Activated T-cell treated with anti-CD3 and anti-CD28 coated beads, Interleukin-2, amount 50 U/mL, for 4 hours (primary cell): ENCODE data around the gene CRHR2. TPM values are rescaled to one million over a fixed set of nuclear protein-coding genes. Genes with fewer than 3 reads are reported as not detected.
"Not testable (repeated sequence)": the region's sequence is repeated elsewhere in the genome, so short reads cannot be mapped to it uniquely, and the experiment has no call there.

ENCODE experiments used
- ATAC-seq, 2 donors: fragments of 200-7000 bp; cut with Tn5 transposase; one replicate each; pipeline ENCODE4 v1.10.0; 2021
- DNase-seq: peaks from one replicate; pipeline ENCODE4 v3.0.0-alpha.2; 2020
- H3K27me3 Mint-ChIP-seq: one replicate; pipeline ENCODE4 v1.8.0; 2021; ENCODE audit warnings: low read depth, mixed read lengths
- H3K36me3 Mint-ChIP-seq: one replicate; pipeline ENCODE4 v1.8.0; 2022; ENCODE audit warnings: mixed read lengths; ENCODE audit not compliant: insufficient read depth
- H3K4me1 Mint-ChIP-seq: one replicate; pipeline ENCODE4 v1.8.0; 2021; ENCODE audit warnings: low read depth, mixed read lengths
- H3K4me3 Mint-ChIP-seq: one replicate; pipeline ENCODE4 v1.8.0; 2021; ENCODE audit warnings: mild to moderate bottlenecking, moderate library complexity, mixed read lengths
- H3K9me3 Mint-ChIP-seq: one replicate; pipeline ENCODE4 v1.8.0; 2021; ENCODE audit warnings: mixed read lengths
- total RNA-seq, 3 donors: library from RNA; stranded (reverse); gene quantifications; one replicate each; pipeline ENCODE4 v1.2.1, GENCODE V29; 2021

Gene CRHR2
- not detected for total RNA-seq

GRCh38 chr7:30682212-30683083 lies at the start of gene CRHR2:
CRHR2 (minus strand) TSS chr7:30682456; CDS start chr7:30682280, 176 bp downstream.
- H3K4me1 Mint-ChIP-seq, result peaks cover 11% of the 10 kb centered on the region
- DNase-seq, result peak; percentile 18
- H3K4me3 Mint-ChIP-seq, result peak within 1 kb of the TSS; percentile 73
- no peaks in the 10 kb centered on the region for H3K36me3 Mint-ChIP-seq
- H3K9me3 Mint-ChIP-seq, result no peaks in the 10 kb centered on the region
- H3K27me3 Mint-ChIP-seq, result peaks cover 63% of the 10 kb centered on the region
- peak; percentile 83 to 89 for ATAC-seq

GRCh38 chr7:30731581-30731980 lies 49.3 kb upstream of the CRHR2 start:
- DNase-seq (no peak), ATAC-seq (no peak)
- peaks cover 35% of the 10 kb centered on the region for H3K4me1 Mint-ChIP-seq
- no peaks in the 10 kb centered on the region for H3K36me3 Mint-ChIP-seq
- no peaks in the 10 kb centered on the region for H3K27me3 Mint-ChIP-seq
- no peaks in the 10 kb centered on the region for H3K9me3 Mint-ChIP-seq
- H3K4me3 Mint-ChIP-seq, result no peak overlapping the region

GRCh38 chr7:30730996-30731395 lies 48.7 kb upstream of the CRHR2 start:
- Mint-ChIP-seq H3K4me3 (no peak overlapping the region), H3K27me3 (no peaks in the 10 kb centered on the region), H3K4me1 (peaks cover 41% of the 10 kb centered on the region), H3K36me3 (no peaks in the 10 kb centered on the region), H3K9me3 (no peaks in the 10 kb centered on the region)
- ATAC-seq, result no peak
- no peak for DNase-seq

GRCh38 chr7:30730097-30730496 lies 47.8 kb upstream of the CRHR2 start:
- H3K4me1 Mint-ChIP-seq, result peaks cover 48% of the 10 kb centered on the region
- DNase-seq (no peak), ATAC-seq (no peak)
- H3K9me3 Mint-ChIP-seq, result no peaks in the 10 kb centered on the region
- H3K36me3 Mint-ChIP-seq, result no peaks in the 10 kb centered on the region
- H3K4me3 Mint-ChIP-seq, result no peak overlapping the region
- no peaks in the 10 kb centered on the region for H3K27me3 Mint-ChIP-seq

- Mint-ChIP-seq H3K27me3 (no peaks in the 10 kb centered on the region), H3K9me3 (no peaks in the 10 kb centered on the region), H3K36me3 (no peaks in the 10 kb centered on the region), H3K4me3 (no peak overlapping the region), H3K4me1 (peaks cover 49% of the 10 kb centered on the region)
- no peak for ATAC-seq
- DNase-seq, result no peak
These were observed 47.4 kb upstream of the CRHR2 start for GRCh38 chr7:30729642-30730041.

DNA sequence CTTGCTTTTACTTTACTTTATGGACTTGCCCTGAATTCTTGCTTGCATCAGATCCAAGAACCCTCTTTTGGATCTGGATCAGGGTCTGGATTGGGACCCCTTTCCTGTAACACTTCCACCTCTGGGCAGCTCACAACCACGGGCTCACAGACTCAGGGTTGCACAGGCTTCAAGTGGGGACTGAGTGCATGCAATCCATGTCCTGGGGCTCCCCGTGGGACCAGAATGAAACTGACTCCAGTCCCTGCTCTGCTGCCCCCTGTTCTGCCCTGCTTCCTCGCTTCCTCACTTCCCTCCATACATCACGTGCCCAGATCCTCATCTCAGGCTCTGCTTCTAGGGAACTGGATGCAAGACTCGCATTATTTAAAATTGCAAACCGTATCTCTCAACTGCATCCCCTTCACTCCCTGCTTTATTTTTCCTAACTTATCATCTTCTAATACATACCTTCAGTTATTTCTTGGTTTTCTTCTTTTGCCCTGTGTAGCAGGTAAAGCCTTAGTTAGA lies 46.4 kb upstream of the CRHR2 start:
- H3K9me3 Mint-ChIP-seq, result no peaks in the 10 kb centered on the region
- H3K27me3 Mint-ChIP-seq, result no peaks in the 10 kb centered on the region
- no peak for DNase-seq
- H3K4me3 Mint-ChIP-seq, result peak overlapping the region; percentile 3
- ATAC-seq, result no peak
- no peaks in the 10 kb centered on the region for H3K36me3 Mint-ChIP-seq
- peaks cover 53% of the 10 kb centered on the region for H3K4me1 Mint-ChIP-seq

- H3K4me1 Mint-ChIP-seq, result peaks cover 53% of the 10 kb centered on the region
- no peaks in the 10 kb centered on the region for H3K27me3 Mint-ChIP-seq
- ATAC-seq, result peak; percentile 79 to 81
- no peaks in the 10 kb centered on the region for H3K9me3 Mint-ChIP-seq
- DNase-seq, result no peak
- no peaks in the 10 kb centered on the region for H3K36me3 Mint-ChIP-seq
- H3K4me3 Mint-ChIP-seq, result peak overlapping the region; percentile 72
These were observed 45.0 kb upstream of the CRHR2 start for GRCh38 chr7:30727061-30727945.

GRCh38 chr7:30726296-30727006 lies 44.2 kb upstream of the CRHR2 start:
- ATAC-seq, result peak in 1 of 2 donors; percentile 3

DNA sequence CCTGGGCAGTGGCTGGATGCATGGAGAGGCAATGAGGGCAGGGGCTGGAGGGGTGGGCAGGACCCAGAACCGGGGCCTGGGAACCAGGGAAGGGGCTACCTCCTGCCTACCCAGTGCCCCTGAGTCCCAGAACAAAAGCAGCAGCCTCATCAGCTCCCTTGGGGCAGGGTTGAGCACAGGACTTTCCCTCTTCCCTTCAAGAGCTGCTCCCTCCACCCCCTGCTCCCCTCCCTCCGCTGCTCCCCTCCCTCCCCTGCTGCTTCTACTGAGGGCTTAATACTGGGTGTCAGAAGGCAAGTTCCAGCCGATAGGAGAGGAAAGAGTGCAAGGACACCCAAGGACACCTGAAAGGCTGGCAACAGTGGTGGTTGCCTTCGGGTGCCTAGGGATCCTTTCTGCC lies 41.5 kb upstream of the CRHR2 start:
- H3K9me3 Mint-ChIP-seq, result peaks cover 14% of the 10 kb centered on the region
- ATAC-seq (no peak), DNase-seq (no peak)
- no peak overlapping the region for H3K4me3 Mint-ChIP-seq
- H3K4me1 Mint-ChIP-seq, result peaks cover 40% of the 10 kb centered on the region
- H3K36me3 Mint-ChIP-seq, result peaks cover 17% of the 10 kb centered on the region
- no peaks in the 10 kb centered on the region for H3K27me3 Mint-ChIP-seq

More at GRCh38 chr7:30726296-30727006, 44.2 kb upstream of the CRHR2 start:
- Mint-ChIP-seq H3K9me3 (no peaks in the 10 kb centered on the region), H3K4me1 (peaks cover 51% of the 10 kb centered on the region), H3K36me3 (no peaks in the 10 kb centered on the region), H3K27me3 (no peaks in the 10 kb centered on the region), H3K4me3 (peak overlapping the region; percentile 72)
- no peak for DNase-seq

DNA sequence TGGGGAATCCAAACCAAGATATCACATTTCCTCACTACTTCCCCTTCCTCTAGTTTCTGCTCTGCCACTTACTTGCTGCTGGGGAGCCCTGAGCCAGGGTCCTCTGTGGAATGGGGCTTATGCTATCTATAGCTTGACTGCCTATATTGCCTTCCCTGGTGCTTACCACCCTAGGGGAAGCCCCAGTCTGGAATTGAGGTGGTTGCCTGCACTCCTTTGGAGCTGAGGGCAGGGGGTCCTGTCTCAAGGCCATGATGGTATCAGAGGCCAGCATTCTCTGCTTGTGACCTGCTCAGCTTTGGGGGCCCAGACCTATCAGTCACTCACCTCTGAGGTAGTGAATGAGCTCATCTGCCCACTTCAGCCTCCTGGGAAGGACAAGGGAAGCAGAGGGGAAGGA lies 40.4 kb upstream of the CRHR2 start:
- Mint-ChIP-seq H3K9me3 (peaks cover 25% of the 10 kb centered on the region), H3K27me3 (no peaks in the 10 kb centered on the region), H3K4me1 (peaks cover 29% of the 10 kb centered on the region), H3K4me3 (no peak overlapping the region), H3K36me3 (peaks cover 27% of the 10 kb centered on the region)
- ATAC-seq, result no peak
- DNase-seq, result no peak

DNA sequence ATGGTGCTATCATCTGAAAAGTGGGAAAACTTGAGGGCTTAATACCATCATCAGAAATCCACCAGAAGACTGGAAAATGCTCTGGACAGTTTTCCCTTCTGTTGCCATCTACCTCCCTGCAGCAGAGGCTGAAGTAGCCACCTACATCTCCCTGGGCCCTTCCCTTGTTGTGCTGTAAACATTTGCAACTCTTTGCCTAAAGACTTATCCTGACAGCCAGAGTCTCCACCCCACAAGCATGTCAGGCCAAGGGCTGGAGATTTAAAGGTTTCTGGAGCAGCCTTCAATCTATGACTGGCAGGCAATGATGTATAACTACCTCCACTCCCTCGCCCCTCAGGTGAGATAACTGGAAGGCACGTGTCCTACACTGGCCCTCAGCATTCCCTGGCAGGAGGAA lies 39.9 kb upstream of the CRHR2 start:
- Mint-ChIP-seq H3K27me3 (no peaks in the 10 kb centered on the region), H3K4me1 (peaks cover 25% of the 10 kb centered on the region), H3K4me3 (no peak overlapping the region), H3K36me3 (peaks cover 31% of the 10 kb centered on the region), H3K9me3 (peaks cover 27% of the 10 kb centered on the region)
- ATAC-seq (no peak), DNase-seq (no peak)

DNA sequence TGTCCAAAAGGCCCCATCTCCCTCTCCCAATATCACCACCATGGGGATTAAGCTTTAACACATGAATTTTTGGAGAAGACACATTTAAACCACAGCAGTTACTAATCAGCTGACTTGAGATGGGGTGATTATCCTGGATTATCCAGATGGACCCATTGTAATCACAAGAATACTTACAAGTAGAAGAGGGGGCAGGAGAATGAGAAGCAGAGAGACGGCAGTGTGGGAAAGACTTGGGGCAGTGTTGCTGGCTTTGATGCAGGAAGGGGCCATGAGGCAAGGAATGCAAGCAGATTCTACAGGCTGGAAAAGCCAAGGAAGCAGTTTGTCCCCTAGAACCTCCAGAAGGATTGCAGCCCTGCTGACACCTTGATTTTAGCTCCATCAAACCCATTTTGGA lies 39.0 kb upstream of the CRHR2 start:
- Mint-ChIP-seq H3K9me3 (peaks cover 32% of the 10 kb centered on the region), H3K4me1 (peaks cover 15% of the 10 kb centered on the region), H3K4me3 (no peak overlapping the region), H3K36me3 (peaks cover 36% of the 10 kb centered on the region), H3K27me3 (no peaks in the 10 kb centered on the region)
- ATAC-seq (no peak), DNase-seq (no peak)

- H3K36me3 Mint-ChIP-seq, result peaks cover 40% of the 10 kb centered on the region
These were observed 37.2 kb upstream of the CRHR2 start for GRCh38 chr7:30719434-30719833.

GRCh38 chr7:30717181-30717580 lies 34.9 kb upstream of the CRHR2 start:
- no peak overlapping the region for H3K4me3 Mint-ChIP-seq
- peaks cover 32% of the 10 kb centered on the region for H3K9me3 Mint-ChIP-seq
- no peaks in the 10 kb centered on the region for H3K4me1 Mint-ChIP-seq
- DNase-seq (no peak), ATAC-seq (no peak)
- no peaks in the 10 kb centered on the region for H3K27me3 Mint-ChIP-seq
- peaks cover 40% of the 10 kb centered on the region for H3K36me3 Mint-ChIP-seq

More at GRCh38 chr7:30719434-30719833, 37.2 kb upstream of the CRHR2 start:
- H3K27me3 Mint-ChIP-seq, DNase-seq, H3K4me3 Mint-ChIP-seq, ATAC-seq, H3K4me1 Mint-ChIP-seq: not testable (repeated sequence)
- H3K9me3 Mint-ChIP-seq, result peaks cover 32% of the 10 kb centered on the region
